K562 (cell line): ENCODE results near the gene ANKRD34A. TPM values are rescaled to one million over a fixed set of nuclear protein-coding genes. Genes with fewer than 3 reads are reported as not detected.

Experiments used
- ATAC-seq: fragments of 200-7000 bp; cut with Tn5 transposase; 3 replicates; pipeline ENCODE4 v1.9.1; 2020; ENCODE audit warnings: moderate library complexity
- BruUV-seq: library from RNA; stranded (reverse); fragments of 400-500 nt; replicated peaks from 2 replicates; lab custom pipeline; 2021; lab: Mats Ljungman, UMichigan
- CTCF ChIA-PET: fragments of 300-600 bp; formaldehyde crosslinking; extraction: SDS; loops from one replicate; lab custom pipeline; 2021; ENCODE audit warnings: low intra/inter-chr PET ratio; lab: Yijun Ruan, JAX
- POLR2A ChIA-PET: fragments of 300-600, 350-650 bp; sonication (Branson Sonifier 250); formaldehyde crosslinking; extraction: SDS; loops from one replicate; lab custom pipeline; 2021; ENCODE audit warnings: antibody characterized with exemption, inconsistent platforms; lab: Yijun Ruan, JAX
- DNase-seq, 4 experiments: peaks; one replicate each; pipeline versions ENCODE4 v3.0.0 to v3.0.0-alpha.2; 2011 to 2018; ENCODE audit warnings: low spot score in 3 of 4, mixed read lengths in 3 of 4; ENCODE audit errors: extremely low read depth in 1 of 4
- FAIRE-seq: peaks from 2 replicates; lab custom pipeline; 2011; peaks lifted over from hg19 to GRCh38; lab: Jason Lieb, UNC
- H2AFZ ChIP-seq: 2 replicates; pipeline ENCODE4 v1.6.0; 2011; ENCODE audit warnings: low read depth, low read length, control low read depth, inconsistent platforms
- H3K27ac ChIP-seq: fragments of 200-600 bp; 3 replicates; pipeline ENCODE4 v1.8.0; 2011; ENCODE audit warnings: low read depth, mild to moderate bottlenecking, control low read depth, inconsistent platforms, low read length, moderate library complexity, mixed read lengths; ENCODE audit errors: extremely low read depth
- H3K27me3 ChIP-seq, 2 experiments: fragments of 300-600 bp in 1 of 2; 2 replicates in 1 of 2; 3 replicates in 1 of 2; pipeline versions ENCODE4 v1.6.0 to v1.8.0; 2011; ENCODE audit warnings: inconsistent platforms in 2 of 2, low read length in 2 of 2, mild to moderate bottlenecking in 1 of 2, mixed read lengths in 1 of 2, moderate library complexity in 1 of 2; ENCODE audit not compliant: control insufficient read depth in 2 of 2, insufficient read depth in 2 of 2
- H3K36me3 ChIP-seq: fragments of 300-600 bp; 3 replicates; pipeline ENCODE4 v1.8.0; 2011; ENCODE audit warnings: mild to moderate bottlenecking, low read length, inconsistent platforms; ENCODE audit not compliant: control insufficient read depth, insufficient read depth
- H3K4me1 ChIP-seq, 2 experiments: fragments of 200-600 bp in 1 of 2; replicated peaks in 1 of 2; 2 replicates in 1 of 2; 3 replicates in 1 of 2; pipeline versions ENCODE4 v1.5.1 to v1.8.0; 2011; ENCODE audit warnings: inconsistent platforms in 2 of 2, low read length in 2 of 2, mild to moderate bottlenecking in 1 of 2, mixed read lengths in 1 of 2, moderate library complexity in 1 of 2; ENCODE audit not compliant: control insufficient read depth in 2 of 2, insufficient read depth in 2 of 2
- H3K4me2 ChIP-seq: 2 replicates; pipeline ENCODE4 v1.6.1; 2011; ENCODE audit warnings: low read length, control low read depth, inconsistent platforms, mixed read lengths; ENCODE audit not compliant: insufficient read depth
- H3K4me3 ChIP-seq: fragments of 200-600 bp; sonication (generic), shearing (Covaris generic); 2 replicates; pipeline ENCODE4 v1.5.1; 2016; ENCODE audit warnings: control low read depth, inconsistent platforms
- H3K79me2 ChIP-seq: fragments of 200-600 bp; 3 replicates; pipeline ENCODE4 v1.8.0; 2011; ENCODE audit warnings: low read length, inconsistent platforms; ENCODE audit not compliant: control insufficient read depth, insufficient read depth
- H3K9ac ChIP-seq, 2 experiments: 2 replicates each; pipeline versions ENCODE4 v1.6.0 to v1.6.1; 2011; ENCODE audit warnings: low read depth in 2 of 2, low read length in 2 of 2, control low read depth in 1 of 2, inconsistent platforms in 1 of 2, mild to moderate bottlenecking in 1 of 2, mixed read lengths in 1 of 2; ENCODE audit not compliant: insufficient read depth in 1 of 2
- H3K9me1 ChIP-seq: one replicate; pipeline ENCODE4 v1.6.0; 2011; ENCODE audit warnings: inconsistent platforms, mild to moderate bottlenecking, low read length, moderate library complexity; ENCODE audit not compliant: control insufficient read depth, insufficient read depth
- H3K9me3 ChIP-seq: replicated peaks from 2 replicates; pipeline ENCODE4 v1.5.1; 2011; ENCODE audit warnings: low read depth, low read length, inconsistent platforms; ENCODE audit not compliant: control insufficient read depth, insufficient read depth
- H4K20me1 ChIP-seq: replicated peaks from 2 replicates; pipeline ENCODE4 v1.6.1; 2011; ENCODE audit warnings: low read length, inconsistent platforms, mixed read lengths; ENCODE audit not compliant: control insufficient read depth, insufficient read depth
- BRD4 ChIP-seq: fragments of 200-600 bp; sonication (generic); IDR thresholded peaks from 2 replicates; pipeline ENCODE4 v1.6.1; 2017; ENCODE audit warnings: inconsistent platforms
- CC2D1A ChIP-seq: fragments of 450-650 bp; IDR thresholded peaks from 2 replicates; pipeline ENCODE4 v1.6.1; 2017; ENCODE audit warnings: mild to moderate bottlenecking
- CEBPG ChIP-seq, 3 experiments: fragments of 200-800 bp in 1 of 3; sonication (Bioruptor generic) in 1 of 3; sonication (generic) in 1 of 3; formaldehyde crosslinking in 1 of 3; IDR thresholded peaks in 2 of 3; conservative IDR thresholded peaks in 1 of 3; 2 replicates each; pipeline versions ENCODE4 v1.6.1 to v1.8.0; 2016 to 2022; ENCODE audit warnings: missing compliant biosample characterization in 2 of 3, missing genetic modification characterization in 2 of 3, mild to moderate bottlenecking in 1 of 3, missing genetic modification reagents in 1 of 3
- CXXC5 ChIP-seq: fragments of 250-450 bp; sonication (Bioruptor Pico); IDR thresholded peaks from 2 replicates; pipeline ENCODE4 v1.8.0; 2022; ENCODE audit warnings: inconsistent platforms, mild to moderate bottlenecking, moderate library complexity
- DDX20 ChIP-seq: fragments of 450-650 bp; IDR thresholded peaks from 2 replicates; pipeline ENCODE4 v1.6.1; 2016; ENCODE audit warnings: missing genetic modification characterization, low read depth, mild to moderate bottlenecking, missing compliant biosample characterization, moderate library complexity
- FOSL1 ChIP-seq: fragments of 200-800 bp; sonication (Bioruptor generic); conservative IDR thresholded peaks from 2 replicates; pipeline ENCODE4 v1.6.1; 2016; ENCODE audit warnings: missing genetic modification characterization, missing compliant biosample characterization
- KAT8 ChIP-seq: fragments of 450-650 bp; IDR thresholded peaks from 2 replicates; pipeline ENCODE4 v1.6.1; 2016; ENCODE audit warnings: low read depth, mild to moderate bottlenecking
- MAFK ChIP-seq: IDR thresholded peaks from 2 replicates; pipeline ENCODE4 v1.6.1; 2011; ENCODE audit warnings: low read length, improper control_type of control experiment
- NR0B1 ChIP-seq: fragments of 450-650 bp; IDR thresholded peaks from one replicate; pipeline ENCODE4 v1.6.1; 2018; ENCODE audit warnings: mild to moderate bottlenecking, moderate library complexity; ENCODE audit not compliant: partially characterized antibody
- SMARCA5 ChIP-seq: fragments of 450-650 bp; IDR thresholded peaks from 2 replicates; pipeline ENCODE4 v1.6.1; 2016
- ZC3H11A ChIP-seq: IDR thresholded peaks from 2 replicates; pipeline ENCODE4 v1.6.1; 2012; ENCODE audit warnings: low read depth, low read length, improper control_type of control experiment
- ZMIZ1 ChIP-seq, 2 experiments: fragments of 150-350 bp in 1 of 2; IDR thresholded peaks; 2 replicates each; pipeline ENCODE4 v1.6.1; 2012 to 2016; ENCODE audit warnings: low read depth in 2 of 2, low read length in 2 of 2, mild to moderate bottlenecking in 1 of 2, moderate library complexity in 1 of 2
- WGBS: fragments of 100-300 bp; shearing (Covaris generic); methylation state at CpG from one replicate; pipeline ENCODE4 v1.1.6; 2016; ENCODE audit warnings: low coverage, mixed read lengths; ENCODE audit not compliant: insufficient coverage; ENCODE audit errors: missing lambda C conversion rate; 5-methylcytosine and 5-hydroxymethylcytosine counted together
- in situ Hi-C: fragments of 300-500 bp; cut with MboI; formaldehyde crosslinking; loops from 4 replicates; pipeline ENCODE4 v1.15.0; 2018; ENCODE audit warnings: inconsistent platforms, mixed read lengths
- intact Hi-C: fragments of 100-400 bp; cut with micrococcal nuclease; formaldehyde crosslinking; loops from 2 replicates; pipeline ENCODE4 v1.14.2; 2022
- polyA plus RNA-seq, 8 experiments: library from polyadenylated mRNA; depleted of rRNA in 4 of 8; stranded (reverse) in 5 of 8; unstranded in 3 of 8; fragments of >200 nt; fragmentation: Nextera tagmentation in 2 of 8; fragmentation: Illumina TruSeq in 1 of 8; extraction: Ambion mirVana in 2 of 8; extraction: Trizol in 1 of 8; gene quantifications; 2 replicates each; pipeline versions ENCODE4 v1.2.1 to v1.2.3, GENCODE V29; 2011 to 2014; ENCODE audit warnings: inconsistent platforms in 1 of 8, missing spikeins in 1 of 8
- total RNA-seq, 7 experiments: library from RNA; depleted of rRNA in 6 of 7; stranded (reverse); fragments of >200 nt in 6 of 7; fragmentation: Illumina TruSeq in 2 of 7; extraction: Trizol in 2 of 7; gene quantifications; 2 replicates each; pipeline versions ENCODE4 v1.2.1 to v1.2.3, GENCODE V29; 2011 to 2021; ENCODE audit warnings: low replicate concordance in 1 of 7
- TF ChIP-seq, protein P1 (sequence below), 2 experiments: IDR thresholded peaks; 2 replicates each; pipeline ENCODE4 v1.6.1; 2012; ENCODE audit warnings: improper control_type of control experiment in 2 of 2, low read depth in 2 of 2, low read length in 2 of 2, borderline replicate concordance in 1 of 2

The ANKRD34A gene
- total and polyA plus RNA-seq, 9 of the 15 experiments (the other 6 are each of a cell fraction or from before 2014, with no cell fraction given) = 0.06 to 1.6 (median 0.43) TPM

- POLR2A ChIA-PET = interaction anchor here (0.6 to 15.5 kb wide), 14 partner anchors 13 to 134 kb away, joined by 3 to 320 read pairs (median 4); partner anchors contain the start of genes ANKRD34A, LIX1L, NUDT17 and POLR3GL
- CTCF ChIA-PET = interaction anchor here (3.2 to 3.8 kb wide), 2 partner anchors 27 to 33 kb away, joined by 17 to 37 read pairs; no protein-coding TSS in a partner anchor
- intact Hi-C loops = loop anchor here (1.0 kb wide), 3 partner anchors 10 to 16 kb away; partner anchors contain the start of genes ANKRD34A, POLR3GL and TXNIP
- Histone ChIP-seq H3K9me1 (no peaks in the 10 kb centered on the region), H4K20me1 (no peaks in the 10 kb centered on the region), H3K36me3 (peaks cover 16% of the 10 kb centered on the region), H3K27me3 (no peaks in the 10 kb centered on the region), H3K4me3 (no peak overlapping the region), H3K4me2 (peak overlapping the region; percentile 76), H3K9me3 (no peaks in the 10 kb centered on the region), H2AFZ (peak overlapping the region; percentile 72), H3K9ac (peak overlapping the region in 1 of 2 experiments; percentile 81; a peak in 3 of 4 replicates), H3K27ac (peak overlapping the region; percentile 96), H3K79me2 (peaks cover 25% of the 10 kb centered on the region), H3K4me1 (peaks cover 25 to 67% of the 10 kb centered on the region in 2 experiments)
- ATAC-seq (peak; percentile 3; the same call in 2 of the 3 replicates), FAIRE-seq (no peak), DNase-seq (no peak)
- BruUV-seq = TSS peak; percentile 63
- in situ Hi-C loops = no loop called here
- 13% methylated on average over 7 of the region's 7 CpGs for WGBS
- TF ChIP-seq SMARCA5 = peak; percentile 45; the same call in 1 of the 2 replicates
- TF ChIP-seq FOSL1 (tag) = no peak
- peak; percentile 51; the same call in 1 of the 2 replicates for TF ChIP-seq CEBPG (CRISPR knock-in tag; IDR thresholded peaks at IDR 0.05)
- TF ChIP-seq CEBPG (tag; conservative IDR thresholded peaks at IDR 0.05 in 1 of 2, IDR thresholded peaks at IDR 0.05 in 1 of 2) = peak; percentile 89 to 91
- peak; percentile 32 for TF ChIP-seq BRD4
- peak; percentile 12; the same call in 1 of the 2 replicates for TF ChIP-seq KAT8
- no peak for TF ChIP-seq NR0B1
- TF ChIP-seq, protein P1, sequence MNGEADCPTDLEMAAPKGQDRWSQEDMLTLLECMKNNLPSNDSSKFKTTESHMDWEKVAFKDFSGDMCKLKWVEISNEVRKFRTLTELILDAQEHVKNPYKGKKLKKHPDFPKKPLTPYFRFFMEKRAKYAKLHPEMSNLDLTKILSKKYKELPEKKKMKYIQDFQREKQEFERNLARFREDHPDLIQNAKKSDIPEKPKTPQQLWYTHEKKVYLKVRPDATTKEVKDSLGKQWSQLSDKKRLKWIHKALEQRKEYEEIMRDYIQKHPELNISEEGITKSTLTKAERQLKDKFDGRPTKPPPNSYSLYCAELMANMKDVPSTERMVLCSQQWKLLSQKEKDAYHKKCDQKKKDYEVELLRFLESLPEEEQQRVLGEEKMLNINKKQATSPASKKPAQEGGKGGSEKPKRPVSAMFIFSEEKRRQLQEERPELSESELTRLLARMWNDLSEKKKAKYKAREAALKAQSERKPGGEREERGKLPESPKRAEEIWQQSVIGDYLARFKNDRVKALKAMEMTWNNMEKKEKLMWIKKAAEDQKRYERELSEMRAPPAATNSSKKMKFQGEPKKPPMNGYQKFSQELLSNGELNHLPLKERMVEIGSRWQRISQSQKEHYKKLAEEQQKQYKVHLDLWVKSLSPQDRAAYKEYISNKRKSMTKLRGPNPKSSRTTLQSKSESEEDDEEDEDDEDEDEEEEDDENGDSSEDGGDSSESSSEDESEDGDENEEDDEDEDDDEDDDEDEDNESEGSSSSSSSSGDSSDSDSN (IDR thresholded peaks at IDR 0.05; ENCODE audit: borderline replicate concordance in 1 of 2, low read depth in 2 of 2, low read length in 2 of 2) = 0 out of 4 replicates have a peak, but pooled peaks of 1 of the 2 experiments have one; percentile 18
- TF ChIP-seq CC2D1A = no peak
- TF ChIP-seq ZMIZ1 (IDR thresholded peaks at IDR 0.05; ENCODE audit: low read depth in 2 of 2, low read length in 2 of 2) = no peak
- no peak for TF ChIP-seq ZC3H11A
- TF ChIP-seq MAFK = 0 out of 2 replicates have a peak, but pooled peaks have one; percentile 1
- TF ChIP-seq DDX20 = no peak
- TF ChIP-seq CXXC5 (CRISPR knock-in tag) = peak; percentile 9; the same call in 1 of the 2 replicates
Measured at GRCh38 chr1:145979746-145980456, 15.5 kb upstream of the ANKRD34A start.
